ENCODE measurements around the gene STUM. TPM values are rescaled to one million over a fixed set of nuclear protein-coding genes. Genes with fewer than 3 reads are reported as not detected.

Gene STUM
- polyA plus RNA-seq, 2 of the 4 experiments (the other 2 are of a cell fraction): not detected

DNA sequence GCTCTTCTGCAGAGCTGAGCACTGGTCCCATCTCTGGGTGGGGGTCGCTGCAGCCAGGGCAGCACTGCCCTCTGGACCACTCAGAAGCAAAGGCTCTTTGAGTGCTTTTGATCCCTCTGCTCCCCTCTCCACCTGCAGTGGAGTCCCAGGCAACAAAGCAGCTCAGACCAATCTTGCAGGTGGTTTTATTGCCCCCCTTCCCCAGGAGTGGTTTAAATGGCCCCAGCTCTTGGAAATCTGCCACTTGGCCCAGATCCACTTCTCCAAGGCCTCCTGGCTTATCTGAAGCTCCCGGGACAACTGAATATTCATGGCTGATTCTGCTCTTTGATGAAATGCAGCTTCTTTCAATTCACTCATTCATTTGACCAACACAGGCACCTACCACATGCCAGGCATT lies 2.7 kb downstream of the STUM start:
- POLR2A ChIA-PET: no interaction called here
- Histone ChIP-seq H3K4me2 (no peak overlapping the region), H3K27ac (no peak overlapping the region), H3K4me1 (peaks cover 19% of the 10 kb centered on the region), H3K9me3 (no peaks in the 10 kb centered on the region), H3K4me3 (no peak overlapping the region)
- 34% methylated on average over 2 of the region's 2 CpGs for WGBS (ENCODE audit: missing lambda C conversion rate)
- DNase-seq (ENCODE audit: low read depth in 1 of 2, low spot score in 1 of 2): no peak
- CTCF ChIA-PET: interaction anchor here (0.9 to 5.7 kb wide), 7 partner anchors 9 to 277 kb away, joined by 3 to 36 read pairs (median 5); no protein-coding TSS in a partner anchor
- no peak for FAIRE-seq
- TF ChIP-seq POLR2A (IDR thresholded peaks at IDR 0.05; ENCODE audit: low read length): no peak
- no peak for TF ChIP-seq FOSB (CRISPR knock-in tag; IDR thresholded peaks at IDR 0.05)
- TF ChIP-seq ZNF302 (CRISPR knock-in tag; IDR thresholded peaks at IDR 0.05): no peak
- no peak for TF ChIP-seq MAX (IDR thresholded peaks at IDR 0.05)
- no peak for TF ChIP-seq PHF8 (IDR thresholded peaks at IDR 0.05; ENCODE audit: borderline replicate concordance, low read depth)
- TF ChIP-seq RARB (CRISPR knock-in tag; IDR thresholded peaks at IDR 0.05): no peak
- no peak for TF ChIP-seq POLR2AphosphoS2 (conservative IDR thresholded peaks at IDR 0.05; ENCODE audit: low read length)
- no peak for TF ChIP-seq ATOH8 (CRISPR knock-in tag; IDR thresholded peaks at IDR 0.05; ENCODE audit: low read depth)
- no peak for TF ChIP-seq ZFP36 (IDR thresholded peaks at IDR 0.05; ENCODE audit: borderline replicate concordance, partially characterized antibody)
- no peak for TF ChIP-seq HOXB5 (CRISPR knock-in tag; IDR thresholded peaks at IDR 0.05)
- no peak for TF ChIP-seq FOSL2 (IDR thresholded peaks at IDR 0.05)
- TF ChIP-seq FOSL2 (CRISPR knock-in tag; IDR thresholded peaks at IDR 0.05): no peak
- TF ChIP-seq GATA3 (IDR thresholded peaks at IDR 0.05; ENCODE audit: borderline replicate concordance): no peak
- ATAC-seq: no peak

GRCh38 chr1:226552061-226552460 lies 3.5 kb downstream of the STUM start:
- ChIA-PET CTCF (interaction anchor here (2.7 kb wide), 1 partner anchor 10 kb away, joined by 17 read pairs; no protein-coding TSS in a partner anchor), POLR2A (no interaction called here)
- 15% methylated on average over 4 of the region's 4 CpGs for WGBS (ENCODE audit: missing lambda C conversion rate)
- DNase-seq (ENCODE audit: low read depth in 1 of 2, low spot score in 1 of 2) (no peak), ATAC-seq (no peak), FAIRE-seq (no peak)
- no peak overlapping the region for H3K4me3 ChIP-seq
- TF ChIP-seq CBX2 (IDR thresholded peaks at IDR 0.05; ENCODE audit: borderline replicate concordance, low read depth) (no peak), MYC (IDR thresholded peaks at IDR 0.05; ENCODE audit: borderline replicate concordance, low read length) (no peak), POLR2A (IDR thresholded peaks at IDR 0.05; ENCODE audit: low read length) (no peak), PHF8 (IDR thresholded peaks at IDR 0.05; ENCODE audit: borderline replicate concordance, low read depth) (no peak), HOXB5 (CRISPR knock-in tag; IDR thresholded peaks at IDR 0.05) (no peak), FOXS1 (CRISPR knock-in tag; IDR thresholded peaks at IDR 0.05) (no peak), ZSCAN20 (CRISPR knock-in tag; IDR thresholded peaks at IDR 0.05) (no peak), JUNB (IDR thresholded peaks at IDR 0.05) (no peak), HOXB13 (CRISPR knock-in tag; IDR thresholded peaks at IDR 0.05; ENCODE audit: low read depth) (no peak), POLR2AphosphoS2 (conservative IDR thresholded peaks at IDR 0.05; ENCODE audit: low read length) (no peak)
- TF ChIP-seq, protein P1, sequence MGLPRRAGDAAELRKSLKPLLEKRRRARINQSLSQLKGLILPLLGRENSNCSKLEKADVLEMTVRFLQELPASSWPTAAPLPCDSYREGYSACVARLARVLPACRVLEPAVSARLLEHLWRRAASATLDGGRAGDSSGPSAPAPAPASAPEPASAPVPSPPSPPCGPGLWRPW (IDR thresholded peaks at IDR 0.05): no peak
- H3K9me3 ChIP-seq: no peaks in the 10 kb centered on the region
- peaks cover 19% of the 10 kb centered on the region for H3K4me1 ChIP-seq
- H3K4me2 ChIP-seq: no peak overlapping the region
- no peak overlapping the region for H3K27ac ChIP-seq

- Histone ChIP-seq H3K4me3 (no peak overlapping the region), H3K4me1 (peaks cover 14% of the 10 kb centered on the region), H3K4me2 (no peak overlapping the region), H3K27ac (no peak overlapping the region), H3K9me3 (no peaks in the 10 kb centered on the region)
- ATAC-seq (no peak), FAIRE-seq (no peak), DNase-seq (ENCODE audit: low read depth in 1 of 2, low spot score in 1 of 2) (no peak)
- ChIA-PET POLR2A (no interaction called here), CTCF (no interaction called here)
- WGBS (ENCODE audit: missing lambda C conversion rate): 90% methylated on average over 2 of the region's 2 CpGs
- no peak for TF ChIP-seq RCOR1 (IDR thresholded peaks at IDR 0.05; ENCODE audit: low read depth, low read length)
- no peak for TF ChIP-seq ELK1 (IDR thresholded peaks at IDR 0.05; ENCODE audit: low read depth, low read length)
- no peak for TF ChIP-seq HOXA7 (CRISPR knock-in tag; IDR thresholded peaks at IDR 0.05)
- no peak for TF ChIP-seq USF2 (IDR thresholded peaks at IDR 0.05)
Observed at GRCh38 chr1:226553266-226553923, 4.8 kb downstream of the STUM start.

Measured in A549 (cell line).